GM12801 (cell line): ENCODE results near the gene HSD17B12.

ENCODE experiments used
- TF ChIP-seq, protein P1 (sequence below): IDR thresholded peaks from one replicate; pipeline ENCODE4 v1.5.1; 2011; ENCODE audit warnings: control low read depth; ENCODE audit not compliant: insufficient read length; ENCODE audit errors: extremely low read depth

HSD17B12 gene

DNA sequence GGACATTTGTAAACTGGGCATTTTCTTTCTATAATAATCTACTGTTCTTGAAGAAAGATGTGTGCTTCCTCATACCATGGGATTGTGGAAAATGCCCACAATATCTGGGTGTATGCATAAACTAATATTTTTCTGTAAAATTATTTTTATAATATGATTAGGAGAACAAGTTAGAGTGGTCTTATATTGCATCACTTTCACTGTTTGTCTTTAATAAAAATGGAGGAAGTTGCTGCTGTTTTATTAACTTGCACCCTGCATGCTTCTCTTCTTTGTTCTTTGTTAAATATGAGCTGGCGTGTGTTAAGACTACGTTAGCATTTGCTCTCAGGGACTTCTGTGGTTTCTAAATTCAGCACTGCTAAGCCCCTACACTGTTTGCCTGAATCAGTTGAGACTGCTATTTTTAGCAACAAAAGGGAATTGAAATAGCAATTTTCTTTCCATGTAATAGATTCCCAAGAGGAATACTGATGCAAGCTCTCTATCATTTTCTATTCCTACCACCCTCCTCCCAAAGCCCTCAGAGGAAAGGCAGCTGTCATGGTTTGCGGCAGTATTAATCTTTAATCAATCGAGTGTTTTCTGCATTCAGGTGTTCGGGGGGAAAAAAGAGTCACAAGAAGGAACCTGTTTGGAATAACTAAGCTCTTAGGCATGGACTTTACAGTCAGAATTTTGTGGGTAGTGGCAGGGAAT is 56.1 kb downstream of the HSD17B12 start:
- TF ChIP-seq, protein P1, sequence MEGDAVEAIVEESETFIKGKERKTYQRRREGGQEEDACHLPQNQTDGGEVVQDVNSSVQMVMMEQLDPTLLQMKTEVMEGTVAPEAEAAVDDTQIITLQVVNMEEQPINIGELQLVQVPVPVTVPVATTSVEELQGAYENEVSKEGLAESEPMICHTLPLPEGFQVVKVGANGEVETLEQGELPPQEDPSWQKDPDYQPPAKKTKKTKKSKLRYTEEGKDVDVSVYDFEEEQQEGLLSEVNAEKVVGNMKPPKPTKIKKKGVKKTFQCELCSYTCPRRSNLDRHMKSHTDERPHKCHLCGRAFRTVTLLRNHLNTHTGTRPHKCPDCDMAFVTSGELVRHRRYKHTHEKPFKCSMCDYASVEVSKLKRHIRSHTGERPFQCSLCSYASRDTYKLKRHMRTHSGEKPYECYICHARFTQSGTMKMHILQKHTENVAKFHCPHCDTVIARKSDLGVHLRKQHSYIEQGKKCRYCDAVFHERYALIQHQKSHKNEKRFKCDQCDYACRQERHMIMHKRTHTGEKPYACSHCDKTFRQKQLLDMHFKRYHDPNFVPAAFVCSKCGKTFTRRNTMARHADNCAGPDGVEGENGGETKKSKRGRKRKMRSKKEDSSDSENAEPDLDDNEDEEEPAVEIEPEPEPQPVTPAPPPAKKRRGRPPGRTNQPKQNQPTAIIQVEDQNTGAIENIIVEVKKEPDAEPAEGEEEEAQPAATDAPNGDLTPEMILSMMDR, result no peak

DNA sequence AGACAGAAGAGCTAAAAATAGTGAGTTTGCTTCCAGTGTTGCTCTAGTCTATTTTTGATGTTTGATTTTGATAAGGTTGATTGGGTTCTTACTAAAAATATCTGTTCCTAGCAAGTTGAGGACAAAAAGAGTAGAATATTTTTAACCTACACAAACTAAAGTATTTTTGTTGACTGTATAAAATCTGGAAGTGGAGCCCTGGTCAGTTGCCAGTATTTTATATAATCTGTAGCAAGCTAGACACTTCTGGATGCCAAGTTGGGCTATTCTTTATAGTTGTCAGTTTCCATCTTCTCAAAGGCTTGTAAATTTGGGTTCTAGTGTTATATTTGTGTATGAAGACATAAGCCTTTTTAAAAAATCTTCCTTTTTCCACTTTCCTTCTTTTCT is 56.7 kb downstream of the HSD17B12 start:
- TF ChIP-seq, protein P1, result no peak

DNA sequence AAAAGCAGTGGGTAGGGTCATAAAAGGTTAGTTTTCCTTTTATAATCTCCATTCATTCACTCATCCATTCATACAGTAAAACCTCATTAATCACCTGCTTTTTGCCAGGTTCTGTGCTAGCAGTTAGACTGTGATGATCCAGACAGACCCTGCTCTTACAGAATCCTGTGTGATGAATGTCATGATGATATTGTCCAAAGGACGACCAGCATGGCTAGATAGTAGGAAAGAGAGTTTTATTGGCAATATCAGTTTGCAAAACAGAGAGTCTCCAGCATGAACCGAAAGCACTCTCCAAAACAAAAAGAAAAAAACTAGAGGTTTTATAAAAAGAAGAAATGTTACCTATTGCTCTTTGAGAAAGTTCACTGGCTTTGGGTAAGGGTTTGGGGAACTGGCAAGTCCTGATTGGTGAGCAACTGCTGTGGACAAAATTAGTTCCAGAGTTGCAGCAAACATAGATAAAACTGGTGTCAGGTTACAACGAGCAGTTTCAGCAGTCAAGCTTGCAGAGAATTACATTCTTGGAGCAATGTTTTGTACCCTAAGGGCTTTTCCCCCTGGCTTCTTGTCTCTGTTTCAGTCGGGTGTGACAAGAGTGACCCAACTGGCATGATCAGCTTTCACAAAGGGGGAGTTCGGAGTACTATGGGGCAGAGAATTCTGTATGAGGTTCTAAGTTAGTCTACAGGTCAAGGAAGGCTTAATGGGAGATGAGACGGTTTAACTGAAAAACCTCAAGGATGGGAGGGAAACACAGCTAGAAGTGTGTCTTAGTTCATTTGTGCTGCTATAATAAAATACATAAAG is 58.3 kb downstream of the HSD17B12 start:
- TF ChIP-seq, protein P1, result no peak

DNA sequence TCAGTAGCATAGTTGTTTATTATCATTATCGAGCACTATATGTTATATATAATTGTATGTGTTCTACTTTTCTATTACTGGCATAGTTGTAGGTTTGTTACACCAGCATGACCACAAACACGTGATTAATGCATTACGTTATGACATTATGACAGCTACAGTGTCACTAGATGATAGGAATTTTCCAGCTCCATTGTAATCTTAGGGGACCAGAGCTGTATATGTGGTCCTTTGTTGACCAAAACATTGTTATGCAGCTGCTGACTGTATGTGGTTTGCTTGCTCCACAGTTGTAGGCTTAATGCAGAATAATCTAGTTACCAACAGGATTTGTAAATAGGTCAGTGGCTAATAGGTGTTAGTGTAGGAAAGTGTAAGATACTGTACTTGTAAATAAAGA is 66.1 kb downstream of the HSD17B12 start:
- TF ChIP-seq, protein P1, result no peak

DNA sequence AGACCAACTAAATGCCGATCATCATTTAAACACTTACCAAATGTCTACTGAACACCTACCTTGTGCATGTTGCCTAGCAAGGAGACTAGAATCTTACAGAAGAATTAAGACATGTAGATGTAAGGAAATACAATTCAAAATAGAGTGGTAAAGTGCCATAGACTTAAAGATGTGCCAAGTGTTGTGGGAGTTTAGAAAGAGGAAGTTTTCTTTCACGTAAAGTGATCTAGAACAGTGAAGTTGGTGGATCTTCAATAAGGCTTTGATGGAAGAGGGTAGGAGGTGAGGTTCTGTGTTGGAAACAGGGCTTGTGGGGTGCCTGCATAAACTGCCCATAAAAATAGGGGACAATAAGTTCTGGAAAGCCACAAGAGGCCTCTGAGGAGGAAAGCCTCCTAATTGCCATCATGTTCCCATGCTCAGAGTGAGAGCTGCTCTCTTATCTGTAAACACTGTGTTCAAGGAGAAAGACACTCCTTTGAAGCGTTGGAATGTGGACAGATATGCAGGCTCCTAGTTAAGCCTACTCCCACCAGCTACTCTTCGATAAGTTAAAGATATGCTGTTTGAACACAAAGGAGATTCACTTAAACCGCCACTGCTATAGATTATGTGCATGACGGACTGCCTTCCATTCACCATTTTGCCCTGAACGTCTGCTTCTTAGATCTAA is 66.7 kb downstream of the HSD17B12 start:
- TF ChIP-seq, protein P1, result no peak

DNA sequence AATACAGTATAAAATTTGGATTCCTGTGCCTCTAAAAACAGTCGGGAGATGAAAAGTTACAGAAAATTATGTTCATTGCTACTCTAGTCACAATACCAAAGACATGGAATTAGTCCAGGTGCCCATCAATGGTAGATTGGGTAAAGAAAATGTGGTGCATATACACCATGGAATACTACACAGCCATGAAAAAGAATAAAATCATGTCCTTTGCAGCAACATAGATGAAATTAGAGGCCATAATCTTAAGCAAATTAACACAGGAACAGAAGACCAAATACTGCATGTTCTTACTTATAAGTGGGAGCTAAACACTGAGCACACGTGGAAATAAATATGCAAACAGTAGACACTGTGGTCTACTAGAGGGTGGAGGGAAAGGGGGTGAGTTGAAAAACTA is 67.6 kb downstream of the HSD17B12 start:
- TF ChIP-seq, protein P1, result no peak

DNA sequence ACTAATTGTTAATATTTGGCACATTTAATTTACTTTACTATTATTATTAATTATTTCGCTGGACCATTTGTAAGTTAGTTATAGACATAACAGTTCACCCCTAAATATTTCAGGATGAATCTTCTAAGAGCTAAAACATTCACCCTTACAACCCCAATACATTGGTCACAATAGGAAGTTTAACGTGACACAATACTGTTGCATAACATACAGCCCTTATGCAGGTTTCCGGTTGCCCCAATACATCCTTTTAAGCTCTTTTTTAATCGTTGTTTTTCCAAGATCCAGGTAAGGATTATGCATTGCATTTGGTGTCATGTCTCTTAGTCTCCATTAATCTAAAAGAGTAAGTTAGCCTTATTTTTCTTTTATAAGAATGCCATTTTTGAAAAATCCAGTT is 71.2 kb downstream of the HSD17B12 start:
- TF ChIP-seq, protein P1, result no peak
